Right ventricle myocardium superior (tissue), 1 donor: ENCODE results near the gene TOM1L2. TPM values are rescaled to one million over a fixed set of nuclear protein-coding genes. Genes with fewer than 3 reads are reported as not detected.

Experiments
- ATAC-seq: fragments of 200-7000 bp; cut with Tn5 transposase; one replicate; pipeline ENCODE4 v1.9.1; 2020; ENCODE audit warnings: mild to moderate bottlenecking; ENCODE audit not compliant: poor library complexity
- DNase-seq: peaks from one replicate; pipeline ENCODE4 v3.0.0-alpha.2; 2020
- intact Hi-C: fragments of 100-400 bp; cut with DNase I; formaldehyde crosslinking; loops from one replicate; pipeline ENCODE4 v1.11.2; 2022
- total RNA-seq: library from RNA; stranded (reverse); fragmentation: NEBNext Ultra II Directional; extraction: Animal tissue kit (Norgen Biotek cat#: 25700); gene quantifications from one replicate; pipeline ENCODE4 v1.2.1, GENCODE V29; 2021
- donor health status: DM: no; HTN: yes; CAD: no; lungs with severe emphysema.

Gene TOM1L2
- total RNA-seq, 1 donor from 2014 or later = 253 TPM

GRCh38 chr17:17934806-17935205, 37.4 kb downstream of the TOM1L2 start:
- DNase-seq (no peak), ATAC-seq (no peak)
- intact Hi-C loops = no loop called here

- no peak for DNase-seq
- intact Hi-C loops = no loop called here
- ATAC-seq = no peak
Observed at GRCh38 chr17:17934214-17934613, 38.0 kb downstream of the TOM1L2 start.

- ATAC-seq (no peak), DNase-seq (no peak)
- intact Hi-C loops = no loop called here
Observed at GRCh38 chr17:17933775-17934174, 38.4 kb downstream of the TOM1L2 start.

- no peak for DNase-seq
- intact Hi-C loops = no loop called here
- ATAC-seq = no peak
Observed at GRCh38 chr17:17931159-17931558, 41.0 kb downstream of the TOM1L2 start.

GRCh38 chr17:17930674-17931073, 41.5 kb downstream of the TOM1L2 start:
- no peak for ATAC-seq
- no peak for DNase-seq
- intact Hi-C loops = no loop called here

- intact Hi-C loops = loop anchor here (10.0 kb wide), 1 partner anchor 95 kb away; no protein-coding TSS in a partner anchor
- peak; percentile 38 for ATAC-seq
Observed at GRCh38 chr17:17929655-17930380, 42.4 kb downstream of the TOM1L2 start.

GRCh38 chr17:17928398-17929287, 43.6 kb downstream of the TOM1L2 start:
- peak; percentile 59 for ATAC-seq
- intact Hi-C loops = loop anchor here (10.0 kb wide), 1 partner anchor 96 kb away; no protein-coding TSS in a partner anchor
- DNase-seq = no peak

More at GRCh38 chr17:17929655-17930380, 42.4 kb downstream of the TOM1L2 start:
- DNase-seq = no peak

- DNase-seq (no peak), ATAC-seq (peak; percentile 28)
- intact Hi-C loops = loop anchor here (10.0 kb wide), 1 partner anchor 98 kb away; no protein-coding TSS in a partner anchor
Observed at GRCh38 chr17:17926840-17927449, 45.3 kb downstream of the TOM1L2 start.

- ATAC-seq (no peak), DNase-seq (no peak)
- intact Hi-C loops = loop anchor here (10.0 kb wide), 1 partner anchor 99 kb away; no protein-coding TSS in a partner anchor
Observed at GRCh38 chr17:17926036-17926435, 46.2 kb downstream of the TOM1L2 start.

- ATAC-seq = no peak
- intact Hi-C loops = loop anchor here (5.0 to 10.0 kb wide), 3 partner anchors 47 to 113 kb away; partner anchors contain the start of genes DRC3 and TOM1L2
- no peak for DNase-seq
Observed at GRCh38 chr17:17924857-17925250, 47.3 kb downstream of the TOM1L2 start.

- DNase-seq (no peak), ATAC-seq (no peak)
- intact Hi-C loops = loop anchor here (5.0 to 10.0 kb wide), 3 partner anchors 48 to 112 kb away; partner anchors contain the start of genes DRC3 and TOM1L2
Observed at GRCh38 chr17:17924131-17924856, 47.9 kb downstream of the TOM1L2 start.

GRCh38 chr17:17922070-17922614, 50.1 kb downstream of the TOM1L2 start:
- intact Hi-C loops = loop anchor here (5.0 to 10.0 kb wide), 3 partner anchors 50 to 110 kb away; partner anchors contain the start of genes DRC3 and TOM1L2
- DNase-seq (no peak), ATAC-seq (peak; percentile 17)

- peak; percentile 54 for ATAC-seq
- DNase-seq = no peak
- intact Hi-C loops = loop anchor here (5.0 to 10.0 kb wide), 3 partner anchors 51 to 109 kb away; partner anchors contain the start of genes DRC3 and TOM1L2
Observed at GRCh38 chr17:17921192-17922069, 50.8 kb downstream of the TOM1L2 start.

GRCh38 chr17:17919169-17920107, 52.8 kb downstream of the TOM1L2 start:
- DNase-seq (peak; percentile 72), ATAC-seq (peak; percentile 69)
- intact Hi-C loops = loop anchor here (5.0 to 10.0 kb wide), 3 partner anchors 53 to 107 kb away; partner anchors contain the start of genes DRC3 and TOM1L2

GRCh38 chr17:17917394-17917793, 54.8 kb downstream of the TOM1L2 start:
- no peak for DNase-seq
- no peak for ATAC-seq
- intact Hi-C loops = no loop called here

- ATAC-seq (no peak), DNase-seq (no peak)
- intact Hi-C loops = no loop called here
Observed at GRCh38 chr17:17915183-17915582, 57.0 kb downstream of the TOM1L2 start.
